ENCODE measurements around the gene SLIT3. TPM values are rescaled to one million over a fixed set of nuclear protein-coding genes. Genes with fewer than 3 reads are reported as not detected.

SLIT3 gene
- total and polyA plus RNA-seq, 2 experiments from 2014 or later: 0.59 to 0.71 TPM

- no peak overlapping the region for H3K4me3 ChIP-seq
- H3K9me3 Mint-ChIP-seq: no peaks in the 10 kb centered on the region
- H2AFZ ChIP-seq: no peak overlapping the region
- no peaks in the 10 kb centered on the region for H3F3A ChIP-seq (replicated peaks; ENCODE audit: low read depth)
- H3K27me3 Mint-ChIP-seq (ENCODE audit: insufficient read depth, low read depth, poor library complexity): no peaks in the 10 kb centered on the region
- H3K4me3 Mint-ChIP-seq: no peak overlapping the region
- H4K20me1 ChIP-seq (replicated peaks; ENCODE audit: insufficient read depth): no peaks in the 10 kb centered on the region
- H3K4me2 ChIP-seq: no peak overlapping the region
- no peaks in the 10 kb centered on the region for H3K36me3 ChIP-seq (ENCODE audit: insufficient read depth)
- no peaks in the 10 kb centered on the region for H3K79me2 ChIP-seq (replicated peaks; ENCODE audit: insufficient read depth)
- no peaks in the 10 kb centered on the region for H3K9me2 ChIP-seq (ENCODE audit: insufficient read depth)
- ATAC-seq (no peak), DNase-seq (ENCODE audit: low spot score) (no peak)
- no peaks in the 10 kb centered on the region for H3K27me3 ChIP-seq (ENCODE audit: insufficient read depth)
- H3K4me1 ChIP-seq (ENCODE audit: insufficient read depth): no peaks in the 10 kb centered on the region
- no peaks in the 10 kb centered on the region for H3K4me1 Mint-ChIP-seq
- no peaks in the 10 kb centered on the region; the same call in 2 of the 3 replicates for H3K36me3 Mint-ChIP-seq (ENCODE audit: low read depth)
- H3K27ac Mint-ChIP-seq: no peak overlapping the region
- no peak overlapping the region for H3K27ac ChIP-seq (ENCODE audit: low read depth)
- TF ChIP-seq ZNF462 (CRISPR knock-in tag; IDR thresholded peaks at IDR 0.05) (no peak), REST (IDR thresholded peaks at IDR 0.05; ENCODE audit: unreplicated experiment) (no peak), CTCF (conservative IDR thresholded peaks at IDR 0.05; ENCODE audit: low read depth in 2 of 2) (no peak), JUNB (IDR thresholded peaks at IDR 0.05; ENCODE audit: unreplicated experiment) (no peak), ETS1 (IDR thresholded peaks at IDR 0.05) (no peak), EZH2phosphoT487 (IDR thresholded peaks at IDR 0.05; ENCODE audit: unreplicated experiment) (no peak)
Measured at GRCh38 chr5:169250887-169251286, 50.1 kb downstream of the SLIT3 start.

Data from GM23338 (cell line).